ENCODE data around the gene USP14. TPM values are rescaled to one million over a fixed set of nuclear protein-coding genes. Genes with fewer than 3 reads are reported as not detected.

USP14 gene
- total RNA-seq, 1 donor: 21.4 TPM

DNA sequence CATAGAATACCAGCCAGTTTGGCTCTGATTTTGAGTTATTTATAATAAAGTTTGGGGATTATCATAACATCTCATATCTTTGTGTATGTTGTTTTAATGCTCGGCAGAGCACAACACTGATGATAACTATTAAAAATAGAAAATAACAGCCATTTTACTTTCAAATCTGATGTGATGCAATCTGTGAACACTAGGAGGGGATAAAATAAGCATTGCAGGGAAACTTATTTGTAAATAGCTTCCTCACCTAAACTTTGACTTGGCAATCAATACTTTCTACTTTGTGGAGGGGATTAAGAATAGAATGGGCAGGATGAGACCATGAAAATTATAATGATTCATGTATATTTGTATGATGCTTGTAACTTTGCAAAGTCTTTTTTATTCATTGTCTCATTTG is 54.4 kb downstream of the USP14 start:
- DNase-seq (ENCODE audit: insufficient read length, low spot score, missing footprints): no peak
- H3K9me3 ChIP-seq (ENCODE audit: low read depth, low read length): no peaks in the 10 kb centered on the region
- H2AFZ ChIP-seq (ENCODE audit: low read length): no peak overlapping the region
- no peak overlapping the region for H3K27ac ChIP-seq (ENCODE audit: low read depth, low read length)
- H3K4me3 ChIP-seq (ENCODE audit: insufficient read depth, low read length): no peak overlapping the region
- peaks cover 71% of the 10 kb centered on the region for H3K36me3 ChIP-seq (ENCODE audit: insufficient read depth, low read length)
- TF ChIP-seq, protein P1, sequence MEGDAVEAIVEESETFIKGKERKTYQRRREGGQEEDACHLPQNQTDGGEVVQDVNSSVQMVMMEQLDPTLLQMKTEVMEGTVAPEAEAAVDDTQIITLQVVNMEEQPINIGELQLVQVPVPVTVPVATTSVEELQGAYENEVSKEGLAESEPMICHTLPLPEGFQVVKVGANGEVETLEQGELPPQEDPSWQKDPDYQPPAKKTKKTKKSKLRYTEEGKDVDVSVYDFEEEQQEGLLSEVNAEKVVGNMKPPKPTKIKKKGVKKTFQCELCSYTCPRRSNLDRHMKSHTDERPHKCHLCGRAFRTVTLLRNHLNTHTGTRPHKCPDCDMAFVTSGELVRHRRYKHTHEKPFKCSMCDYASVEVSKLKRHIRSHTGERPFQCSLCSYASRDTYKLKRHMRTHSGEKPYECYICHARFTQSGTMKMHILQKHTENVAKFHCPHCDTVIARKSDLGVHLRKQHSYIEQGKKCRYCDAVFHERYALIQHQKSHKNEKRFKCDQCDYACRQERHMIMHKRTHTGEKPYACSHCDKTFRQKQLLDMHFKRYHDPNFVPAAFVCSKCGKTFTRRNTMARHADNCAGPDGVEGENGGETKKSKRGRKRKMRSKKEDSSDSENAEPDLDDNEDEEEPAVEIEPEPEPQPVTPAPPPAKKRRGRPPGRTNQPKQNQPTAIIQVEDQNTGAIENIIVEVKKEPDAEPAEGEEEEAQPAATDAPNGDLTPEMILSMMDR (IDR thresholded peaks at IDR 0.05; ENCODE audit: extremely low read depth, low read depth, low read length): no peak
- H3K27me3 ChIP-seq (ENCODE audit: insufficient read depth, low read length): no peaks in the 10 kb centered on the region
- H3K79me2 ChIP-seq (ENCODE audit: insufficient read depth, low read length): no peaks in the 10 kb centered on the region
- H3K4me2 ChIP-seq (ENCODE audit: insufficient read depth, low read length): no peak overlapping the region
- no peaks in the 10 kb centered on the region for H3K4me1 ChIP-seq (ENCODE audit: insufficient read depth, low read length)
- no peaks in the 10 kb centered on the region for H4K20me1 ChIP-seq (ENCODE audit: insufficient read depth, low read length)

- Histone ChIP-seq H3K9me3 (ENCODE audit: low read depth, low read length) (no peaks in the 10 kb centered on the region), H3K27me3 (ENCODE audit: insufficient read depth, low read length) (no peaks in the 10 kb centered on the region), H2AFZ (ENCODE audit: low read length) (no peak overlapping the region), H3K79me2 (ENCODE audit: insufficient read depth, low read length) (no peaks in the 10 kb centered on the region), H3K36me3 (ENCODE audit: insufficient read depth, low read length) (peaks cover 78% of the 10 kb centered on the region), H4K20me1 (ENCODE audit: insufficient read depth, low read length) (no peaks in the 10 kb centered on the region), H3K4me2 (ENCODE audit: insufficient read depth, low read length) (no peak overlapping the region), H3K27ac (ENCODE audit: low read depth, low read length) (no peak overlapping the region), H3K4me3 (ENCODE audit: insufficient read depth, low read length) (no peak overlapping the region), H3K4me1 (ENCODE audit: insufficient read depth, low read length) (no peaks in the 10 kb centered on the region)
- TF ChIP-seq, protein P1 (IDR thresholded peaks at IDR 0.05; ENCODE audit: extremely low read depth, low read depth, low read length): no peak
- no peak for DNase-seq (ENCODE audit: insufficient read length, low spot score, missing footprints)
Observed at GRCh38 chr18:213505-213904, 55.1 kb downstream of the USP14 start.

- Histone ChIP-seq H3K27me3 (ENCODE audit: insufficient read depth, low read length) (no peaks in the 10 kb centered on the region), H3K4me3 (ENCODE audit: insufficient read depth, low read length) (no peak overlapping the region), H3K36me3 (ENCODE audit: insufficient read depth, low read length) (peaks cover 82% of the 10 kb centered on the region), H3K79me2 (ENCODE audit: insufficient read depth, low read length) (no peaks in the 10 kb centered on the region), H4K20me1 (ENCODE audit: insufficient read depth, low read length) (no peaks in the 10 kb centered on the region), H2AFZ (ENCODE audit: low read length) (no peak overlapping the region), H3K4me2 (ENCODE audit: insufficient read depth, low read length) (no peak overlapping the region), H3K9me3 (ENCODE audit: low read depth, low read length) (no peaks in the 10 kb centered on the region), H3K4me1 (ENCODE audit: insufficient read depth, low read length) (no peaks in the 10 kb centered on the region), H3K27ac (ENCODE audit: low read depth, low read length) (no peak overlapping the region)
- no peak for DNase-seq (ENCODE audit: insufficient read length, low spot score, missing footprints)
- TF ChIP-seq, protein P1 (IDR thresholded peaks at IDR 0.05; ENCODE audit: extremely low read depth, low read depth, low read length): no peak
Observed at GRCh38 chr18:213966-214365, 55.6 kb downstream of the USP14 start.

GRCh38 chr18:215448-216010 is 57.2 kb downstream of the USP14 start:
- Histone ChIP-seq H3K4me3 (ENCODE audit: insufficient read depth, low read length) (no peak overlapping the region), H2AFZ (ENCODE audit: low read length) (no peak overlapping the region), H3K4me1 (ENCODE audit: insufficient read depth, low read length) (no peaks in the 10 kb centered on the region), H3K4me2 (ENCODE audit: insufficient read depth, low read length) (no peak overlapping the region), H3K36me3 (ENCODE audit: insufficient read depth, low read length) (peaks cover 82% of the 10 kb centered on the region), H3K9me3 (ENCODE audit: low read depth, low read length) (no peaks in the 10 kb centered on the region), H3K27me3 (ENCODE audit: insufficient read depth, low read length) (no peaks in the 10 kb centered on the region), H3K27ac (ENCODE audit: low read depth, low read length) (no peak overlapping the region), H4K20me1 (ENCODE audit: insufficient read depth, low read length) (no peaks in the 10 kb centered on the region), H3K79me2 (ENCODE audit: insufficient read depth, low read length) (no peaks in the 10 kb centered on the region)
- TF ChIP-seq, protein P1 (IDR thresholded peaks at IDR 0.05; ENCODE audit: extremely low read depth, low read depth, low read length): no peak
- no peak for DNase-seq (ENCODE audit: insufficient read length, low spot score, missing footprints)
